ENCODE data around the gene CCDC6. TPM values are rescaled to one million over a fixed set of nuclear protein-coding genes. Genes with fewer than 3 reads are reported as not detected.

Gene CCDC6
- total and polyA plus RNA-seq, 9 of the 15 experiments (the other 6 are each of a cell fraction or from before 2014, with no cell fraction given): 10.4 to 41.0 (median 20.9) TPM

- no peak for FAIRE-seq
- no peaks in the 10 kb centered on the region for H3K27me3 ChIP-seq (ENCODE audit: control insufficient read depth in 2 of 2, insufficient read depth in 2 of 2, low read length in 2 of 2)
- BruUV-seq (replicated peaks): no TSS peak
- in situ Hi-C loops (cut with MboI) (no loop called here), intact Hi-C loops (cut with micrococcal nuclease) (no loop called here)
- ATAC-seq: no peak
- 85% methylated on average over 1 of the region's 1 CpG for WGBS (ENCODE audit: insufficient coverage, low coverage, missing lambda C conversion rate)
- H2AFZ ChIP-seq (ENCODE audit: low read depth, low read length): no peak overlapping the region
- no peak overlapping the region for H3K4me2 ChIP-seq (ENCODE audit: insufficient read depth, low read length)
- no peak for DNase-seq (ENCODE audit: extremely low read depth in 1 of 4, low spot score in 3 of 4)
- no peak overlapping the region for H3K4me3 ChIP-seq
- no peaks in the 10 kb centered on the region for H3K9me1 ChIP-seq (ENCODE audit: control insufficient read depth, insufficient read depth, low read length)
- ChIA-PET CTCF (ENCODE audit: low intra/inter-chr PET ratio) (interaction anchor here (0.7 kb wide), 1 partner anchor 10 kb away, joined by 3 read pairs; no protein-coding TSS in a partner anchor), POLR2A (interaction anchor here (1.4 to 4.5 kb wide), 4 partner anchors 9 to 23 kb away, joined by 7 to 18 read pairs (median 9); partner anchors contain the start of gene CCDC6)
- no peaks in the 10 kb centered on the region for H3K9me3 ChIP-seq (replicated peaks; ENCODE audit: control insufficient read depth, insufficient read depth, low read depth, low read length)
- H3K9ac ChIP-seq (ENCODE audit: insufficient read depth in 1 of 2, low read depth in 2 of 2, low read length in 2 of 2): no peak overlapping the region
- peaks cover 98% of the 10 kb centered on the region for H3K79me2 ChIP-seq (ENCODE audit: control insufficient read depth, insufficient read depth, low read length)
- no peaks in the 10 kb centered on the region; the same call in 1 of the 2 replicates for H4K20me1 ChIP-seq (replicated peaks; ENCODE audit: control insufficient read depth, insufficient read depth, low read length)
- peaks cover 12% of the 10 kb centered on the region; the same call in 2 of the 3 replicates for H3K36me3 ChIP-seq (ENCODE audit: control insufficient read depth, insufficient read depth, low read length)
- peaks cover 13 to 59% of the 10 kb centered on the region in 2 experiments for H3K4me1 ChIP-seq (replicated peaks in 1 of 2; ENCODE audit: control insufficient read depth in 2 of 2, insufficient read depth in 2 of 2, low read length in 2 of 2)
- H3K27ac ChIP-seq (ENCODE audit: extremely low read depth, low read depth, low read length): no peak overlapping the region; the same call in 2 of the 3 replicates
- no peak for TF ChIP-seq ZNF224 (CRISPR knock-in tag; IDR thresholded peaks at IDR 0.05)
- TF ChIP-seq NFIC (IDR thresholded peaks at IDR 0.05): peak; percentile 43; the same call in 1 of the 2 replicates
- no peak for TF ChIP-seq TRIM24 (IDR thresholded peaks at IDR 0.05)
These were observed 10.2 kb downstream of the CCDC6 start for GRCh38 chr10:59896191-59896590.

DNA sequence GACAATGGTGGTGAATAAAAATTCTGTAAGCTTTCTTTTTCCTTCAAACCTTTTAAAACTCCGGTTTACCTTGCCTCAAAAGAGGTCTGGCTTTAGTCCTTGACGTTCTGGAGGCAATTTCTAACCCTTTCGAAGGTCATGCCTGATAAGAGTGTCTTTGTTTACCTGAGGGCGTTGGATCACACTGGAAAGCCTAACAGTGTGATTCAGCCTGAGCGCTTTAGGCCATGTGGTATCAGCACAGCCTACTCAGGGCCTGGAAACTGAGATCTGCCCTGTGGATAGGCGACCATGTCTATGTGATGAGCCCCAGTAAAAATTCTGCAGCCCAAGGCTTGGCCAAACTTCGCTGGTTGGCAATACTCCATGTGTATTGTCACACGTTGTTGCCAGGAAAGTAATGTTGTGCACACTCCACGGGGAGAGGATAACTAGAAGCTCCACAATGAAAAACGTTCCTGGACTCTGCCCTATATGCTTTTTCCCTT lies 10.7 kb downstream of the CCDC6 start:
- ChIA-PET POLR2A (interaction anchor here (1.4 to 4.5 kb wide), 4 partner anchors 10 to 22 kb away, joined by 7 to 18 read pairs (median 9); partner anchors contain the start of gene CCDC6), CTCF (ENCODE audit: low intra/inter-chr PET ratio) (no interaction called here)
- Histone ChIP-seq H3K9me1 (ENCODE audit: control insufficient read depth, insufficient read depth, low read length) (no peaks in the 10 kb centered on the region), H3K79me2 (ENCODE audit: control insufficient read depth, insufficient read depth, low read length) (peaks cover 98% of the 10 kb centered on the region), H3K27ac (ENCODE audit: extremely low read depth, low read depth, low read length) (peak overlapping the region; percentile 33; the same call in 2 of the 3 replicates), H2AFZ (ENCODE audit: low read depth, low read length) (peak overlapping the region; percentile 53), H3K36me3 (ENCODE audit: control insufficient read depth, insufficient read depth, low read length) (peaks cover 15% of the 10 kb centered on the region; the same call in 2 of the 3 replicates), H3K9ac (ENCODE audit: insufficient read depth in 1 of 2, low read depth in 2 of 2, low read length in 2 of 2) (peak overlapping the region; percentile 2 to 22; a peak in 2 of 4 replicates), H3K9me3 (replicated peaks; ENCODE audit: control insufficient read depth, insufficient read depth, low read depth, low read length) (no peaks in the 10 kb centered on the region), H3K4me3 (no peak overlapping the region), H3K27me3 (ENCODE audit: control insufficient read depth in 2 of 2, insufficient read depth in 2 of 2, low read length in 2 of 2) (no peaks in the 10 kb centered on the region), H4K20me1 (replicated peaks; ENCODE audit: control insufficient read depth, insufficient read depth, low read length) (no peaks in the 10 kb centered on the region; the same call in 1 of the 2 replicates), H3K4me1 (replicated peaks in 1 of 2; ENCODE audit: control insufficient read depth in 2 of 2, insufficient read depth in 2 of 2, low read length in 2 of 2) (peaks cover 13 to 59% of the 10 kb centered on the region in 2 experiments), H3K4me2 (ENCODE audit: insufficient read depth, low read length) (peak overlapping the region; percentile 51)
- in situ Hi-C loops (cut with MboI) (no loop called here), intact Hi-C loops (cut with micrococcal nuclease) (no loop called here)
- DNase-seq (ENCODE audit: extremely low read depth in 1 of 4, low spot score in 3 of 4) (peak; percentile 51 to 82 (median 55)), FAIRE-seq (peak; percentile 87), ATAC-seq (peak; percentile 87)
- BruUV-seq (replicated peaks): no TSS peak
- WGBS (ENCODE audit: insufficient coverage, low coverage, missing lambda C conversion rate): 6% methylated on average over 10 of the region's 10 CpGs
- TF ChIP-seq, protein P1, sequence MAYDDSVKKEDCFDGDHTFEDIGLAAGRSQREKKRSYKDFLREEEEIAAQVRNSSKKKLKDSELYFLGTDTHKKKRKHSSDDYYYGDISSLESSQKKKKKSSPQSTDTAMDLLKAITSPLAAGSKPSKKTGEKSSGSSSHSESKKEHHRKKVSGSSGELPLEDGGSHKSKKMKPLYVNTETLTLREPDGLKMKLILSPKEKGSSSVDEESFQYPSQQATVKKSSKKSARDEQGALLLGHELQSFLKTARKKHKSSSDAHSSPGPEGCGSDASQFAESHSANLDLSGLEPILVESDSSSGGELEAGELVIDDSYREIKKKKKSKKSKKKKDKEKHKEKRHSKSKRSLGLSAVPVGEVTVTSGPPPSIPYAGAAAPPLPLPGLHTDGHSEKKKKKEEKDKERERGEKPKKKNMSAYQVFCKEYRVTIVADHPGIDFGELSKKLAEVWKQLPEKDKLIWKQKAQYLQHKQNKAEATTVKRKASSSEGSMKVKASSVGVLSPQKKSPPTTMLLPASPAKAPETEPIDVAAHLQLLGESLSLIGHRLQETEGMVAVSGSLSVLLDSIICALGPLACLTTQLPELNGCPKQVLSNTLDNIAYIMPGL (CRISPR knock-in tag; IDR thresholded peaks at IDR 0.05): no peak
- peak; percentile 82 for TF ChIP-seq MYC (IDR thresholded peaks at IDR 0.05; ENCODE audit: low read depth, low read length)
- TF ChIP-seq MYC (CRISPR knock-in tag; IDR thresholded peaks at IDR 0.05; ENCODE audit: borderline replicate concordance, low read depth): no peak
- TF ChIP-seq L3MBTL2 (IDR thresholded peaks at IDR 0.05): peak; percentile 81
- peak; percentile 84 to 86; a peak in 3 of 4 replicates for TF ChIP-seq FOXK2 (conservative IDR thresholded peaks at IDR 0.05 in 1 of 2, IDR thresholded peaks at IDR 0.05 in 1 of 2; ENCODE audit: low read depth in 2 of 2)
- peak; percentile 81 for TF ChIP-seq ZFP36 (IDR thresholded peaks at IDR 0.05; ENCODE audit: low read depth, low read length, partially characterized antibody)
- peak; percentile 18 to 45 for TF ChIP-seq E2F6 (IDR thresholded peaks at IDR 0.05; ENCODE audit: borderline replicate concordance in 1 of 2, extremely low read depth in 1 of 2, insufficient read depth in 1 of 2, insufficient read length in 1 of 2, low read depth in 1 of 2, low read length in 1 of 2, poor library complexity in 1 of 2, severe bottlenecking in 1 of 2)
- TF ChIP-seq YY1 (IDR thresholded peaks at IDR 0.05; ENCODE audit: borderline replicate concordance in 1 of 3, control insufficient read depth in 1 of 3, extremely low read depth in 1 of 3, insufficient read depth in 3 of 3, insufficient read length in 1 of 3, insufficient replicate concordance in 2 of 3, low read depth in 1 of 3, low read length in 2 of 3): peak in 1 of 3 experiments; percentile 27
